ENCODE measurements around the gene CSNK2B. TPM values are rescaled to one million over a fixed set of nuclear protein-coding genes. Genes with fewer than 3 reads are reported as not detected.

Gene CSNK2B
- total RNA-seq, 1 donor from 2014 or later = 126 TPM

GRCh38 chr6:31627690-31628287 lies 38.1 kb upstream of the CSNK2B start:
- Histone ChIP-seq H3K4me3 (no peak overlapping the region), H3K9me3 (ENCODE audit: low read depth) (no peaks in the 10 kb centered on the region), H3K9ac (no peak overlapping the region), H4K20me1 (ENCODE audit: low read depth) (peaks cover 91% of the 10 kb centered on the region), H3K27me3 (no peaks in the 10 kb centered on the region), H3K36me3 (peaks cover 36% of the 10 kb centered on the region), H3K4me2 (no peak overlapping the region), H3K4me1 (peaks cover 3% of the 10 kb centered on the region), H3K79me2 (ENCODE audit: low read depth) (peaks cover 82% of the 10 kb centered on the region), H3K27ac (no peak overlapping the region), H3F3A (ENCODE audit: low read depth) (peaks cover 55% of the 10 kb centered on the region), H2AFZ (replicated peaks) (no peak overlapping the region)
- TF ChIP-seq EZH2 (IDR thresholded peaks at IDR 0.05) (no peak), CTCF (IDR thresholded peaks at IDR 0.05) (no peak), EZH2phosphoT487 (IDR thresholded peaks at IDR 0.05) (no peak)
- no peak overlapping the region for H3K27ac Mint-ChIP-seq
- DNase-seq (ENCODE audit: low spot score) = no peak
- H3K36me3 Mint-ChIP-seq = peaks cover 65% of the 10 kb centered on the region
- peaks cover 13% of the 10 kb centered on the region for H3K27me3 Mint-ChIP-seq (ENCODE audit: insufficient read depth, low read depth)
- peak overlapping the region; percentile 11 for H3K4me3 Mint-ChIP-seq
- no peaks in the 10 kb centered on the region for H3K9me3 Mint-ChIP-seq
- peaks cover 2% of the 10 kb centered on the region for H3K4me1 Mint-ChIP-seq

- H3K36me3 ChIP-seq = peaks cover 31% of the 10 kb centered on the region
- Mint-ChIP-seq H3K27ac (no peak overlapping the region), H3K4me3 (no peak overlapping the region), H3K9me3 (no peaks in the 10 kb centered on the region), H3K36me3 (peaks cover 64% of the 10 kb centered on the region), H3K27me3 (ENCODE audit: insufficient read depth, low read depth) (peaks cover 13% of the 10 kb centered on the region), H3K4me1 (peaks cover 2% of the 10 kb centered on the region)
- H3K4me1 ChIP-seq = no peaks in the 10 kb centered on the region
- H4K20me1 ChIP-seq (ENCODE audit: low read depth) = peaks cover 89% of the 10 kb centered on the region
- H2AFZ ChIP-seq (replicated peaks) = no peak overlapping the region
- H3K4me3 ChIP-seq = no peak overlapping the region
- peaks cover 80% of the 10 kb centered on the region for H3K79me2 ChIP-seq (ENCODE audit: low read depth)
- H3K4me2 ChIP-seq = no peak overlapping the region
- peaks cover 62% of the 10 kb centered on the region for H3F3A ChIP-seq (ENCODE audit: low read depth)
- no peaks in the 10 kb centered on the region for H3K27me3 ChIP-seq
- no peaks in the 10 kb centered on the region for H3K9me3 ChIP-seq (ENCODE audit: low read depth)
- TF ChIP-seq EZH2phosphoT487 (IDR thresholded peaks at IDR 0.05) (no peak), EZH2 (IDR thresholded peaks at IDR 0.05) (no peak), CTCF (IDR thresholded peaks at IDR 0.05) (no peak)
- no peak for DNase-seq (ENCODE audit: low spot score)
- no peak overlapping the region for H3K9ac ChIP-seq
- no peak overlapping the region for H3K27ac ChIP-seq
Observed at GRCh38 chr6:31629014-31629413, 36.9 kb upstream of the CSNK2B start.

- no peak overlapping the region for H3K4me3 ChIP-seq
- H3K27me3 Mint-ChIP-seq (ENCODE audit: insufficient read depth, low read depth) = peaks cover 13% of the 10 kb centered on the region
- peaks cover 61% of the 10 kb centered on the region for H3K36me3 Mint-ChIP-seq
- no peak for DNase-seq (ENCODE audit: low spot score)
- no peaks in the 10 kb centered on the region for H3K4me1 ChIP-seq
- TF ChIP-seq EZH2 (IDR thresholded peaks at IDR 0.05) = no peak
- H3K9ac ChIP-seq = no peak overlapping the region
- H3K27ac Mint-ChIP-seq = no peak overlapping the region
- H3K4me2 ChIP-seq = no peak overlapping the region
- H3K36me3 ChIP-seq = peaks cover 29% of the 10 kb centered on the region
- no peaks in the 10 kb centered on the region for H3K9me3 Mint-ChIP-seq
- H3K9me3 ChIP-seq (ENCODE audit: low read depth) = no peaks in the 10 kb centered on the region
- H4K20me1 ChIP-seq (ENCODE audit: low read depth) = peaks cover 92% of the 10 kb centered on the region
- H3K4me1 Mint-ChIP-seq = peaks cover 2% of the 10 kb centered on the region
- H3K27ac ChIP-seq = no peak overlapping the region
- no peak overlapping the region for H3K4me3 Mint-ChIP-seq
- peaks cover 70% of the 10 kb centered on the region for H3K79me2 ChIP-seq (ENCODE audit: low read depth)
- H3F3A ChIP-seq (ENCODE audit: low read depth) = peaks cover 70% of the 10 kb centered on the region
- no peaks in the 10 kb centered on the region for H3K27me3 ChIP-seq
- H2AFZ ChIP-seq (replicated peaks) = no peak overlapping the region
Observed at GRCh38 chr6:31630177-31630934, 35.5 kb upstream of the CSNK2B start.

GRCh38 chr6:31631209-31631608 lies 34.7 kb upstream of the CSNK2B start:
- H3K27me3 Mint-ChIP-seq (ENCODE audit: insufficient read depth, low read depth) = peaks cover 8% of the 10 kb centered on the region
- H3K9ac ChIP-seq = no peak overlapping the region
- H3K27me3 ChIP-seq = no peaks in the 10 kb centered on the region
- no peak overlapping the region for H2AFZ ChIP-seq (replicated peaks)
- peaks cover 69% of the 10 kb centered on the region for H3F3A ChIP-seq (ENCODE audit: low read depth)
- H3K36me3 ChIP-seq = peaks cover 23% of the 10 kb centered on the region
- no peaks in the 10 kb centered on the region for H3K9me3 ChIP-seq (ENCODE audit: low read depth)
- H3K4me3 ChIP-seq = no peak overlapping the region
- H3K4me1 Mint-ChIP-seq = peaks cover 2% of the 10 kb centered on the region
- H3K79me2 ChIP-seq (ENCODE audit: low read depth) = peaks cover 61% of the 10 kb centered on the region
- peaks cover 58% of the 10 kb centered on the region for H3K36me3 Mint-ChIP-seq
- no peaks in the 10 kb centered on the region for H3K9me3 Mint-ChIP-seq
- no peaks in the 10 kb centered on the region for H3K4me1 ChIP-seq
- no peak overlapping the region for H3K27ac ChIP-seq
- DNase-seq (ENCODE audit: low spot score) = no peak
- no peak overlapping the region for H3K4me3 Mint-ChIP-seq
- H4K20me1 ChIP-seq (ENCODE audit: low read depth) = peaks cover 90% of the 10 kb centered on the region
- H3K4me2 ChIP-seq = no peak overlapping the region
- no peak for TF ChIP-seq EZH2 (IDR thresholded peaks at IDR 0.05)
- TF ChIP-seq CTCF (IDR thresholded peaks at IDR 0.05) = no peak
- no peak for TF ChIP-seq EZH2phosphoT487 (IDR thresholded peaks at IDR 0.05)
- H3K27ac Mint-ChIP-seq = no peak overlapping the region
